IMR-90 (cell line): Measurements from ENCODE around the gene ANKRD31.
"Not testable (repeated sequence)": the region's sequence is repeated elsewhere in the genome, so short reads cannot be mapped to it uniquely, and the experiment has no call there.

ENCODE experiments used
- BHLHE40 ChIP-seq: fragments of 150-350 bp; IDR thresholded peaks from 2 replicates; pipeline ENCODE4 v1.6.1; 2016; ENCODE audit warnings: mild to moderate bottlenecking, low read depth, low read length
- CHD1 ChIP-seq: IDR thresholded peaks from 2 replicates; pipeline ENCODE4 v1.6.1; 2012; ENCODE audit warnings: low read depth, low read length, improper control_type of control experiment
- CTCF ChIP-seq: conservative IDR thresholded peaks from 2 replicates; pipeline ENCODE4 v1.5.1; 2012; ENCODE audit warnings: mild to moderate bottlenecking, low read depth, low read length, improper control_type of control experiment
- FOS ChIP-seq: fragments of 150-350 bp; IDR thresholded peaks from 2 replicates; pipeline ENCODE4 v1.6.1; 2016; ENCODE audit warnings: low read depth, low read length
- MAFK ChIP-seq: IDR thresholded peaks from 2 replicates; pipeline ENCODE4 v1.6.1; 2012; ENCODE audit warnings: low read depth, low read length, improper control_type of control experiment
- MXI1 ChIP-seq: IDR thresholded peaks from 2 replicates; pipeline ENCODE4 v1.6.1; 2012; ENCODE audit warnings: low read depth, mild to moderate bottlenecking, low read length, moderate library complexity, borderline replicate concordance
- POLR2A ChIP-seq: IDR thresholded peaks from 2 replicates; pipeline ENCODE4 v1.6.1; 2012; ENCODE audit warnings: mild to moderate bottlenecking, low read depth, low read length
- RAD21 ChIP-seq: IDR thresholded peaks from 2 replicates; pipeline ENCODE4 v1.6.1; 2012; ENCODE audit warnings: low read length, improper control_type of control experiment
- RFX5 ChIP-seq: IDR thresholded peaks from 2 replicates; pipeline ENCODE4 v1.8.0; 2012; ENCODE audit warnings: low read depth, mild to moderate bottlenecking, low read length, moderate library complexity
- SMC3 ChIP-seq: fragments of 150-350 bp; IDR thresholded peaks from 2 replicates; pipeline ENCODE4 v1.6.1; 2016; ENCODE audit warnings: low read depth, mild to moderate bottlenecking, antibody characterized with exemption, low read length, moderate library complexity
- USF2 ChIP-seq: fragments of 150-350 bp; IDR thresholded peaks from 2 replicates; pipeline ENCODE4 v1.6.1; 2017; ENCODE audit warnings: mild to moderate bottlenecking, antibody characterized with exemption, low read length, low read depth

GRCh38 chr5:75250452-75250851, 13.8 kb upstream of the ANKRD31 start:
- TF ChIP-seq CTCF, POLR2A, CHD1, FOS, MXI1, BHLHE40, RAD21, USF2, SMC3, RFX5, MAFK: not testable (repeated sequence)
